HL-60 (cell line): ENCODE data around the gene SUFU.

Experiments
- DNase-seq, 2 experiments: peaks; one replicate each; pipeline ENCODE4 v3.0.0-alpha.2; 2010 to 2020; ENCODE audit warnings: low read depth in 1 of 2, low spot score in 1 of 2
- H3K27ac ChIP-seq: fragments of 250-450 bp; sonication (Bioruptor Pico); replicated peaks from 2 replicates; pipeline ENCODE4 v1.5.1; 2020; ENCODE audit warnings: mild to moderate bottlenecking, moderate library complexity
- H3K27me3 ChIP-seq: fragments of 250-450 bp; sonication (Bioruptor Pico); 2 replicates; pipeline ENCODE4 v1.5.1; 2021; ENCODE audit warnings: mild to moderate bottlenecking, moderate library complexity; ENCODE audit not compliant: insufficient read depth, poor library complexity, severe bottlenecking
- H3K4me3 ChIP-seq: replicated peaks from 2 replicates; pipeline ENCODE4 v1.5.1; 2011; ENCODE audit warnings: mild to moderate bottlenecking, control low read depth, low read length; ENCODE audit not compliant: insufficient read depth
- GABPA ChIP-seq: IDR thresholded peaks from 2 replicates; pipeline ENCODE4 v1.6.1; 2012; ENCODE audit warnings: low read depth
- POLR2AphosphoS5 ChIP-seq: IDR thresholded peaks from 2 replicates; pipeline ENCODE4 v1.6.1; 2012; ENCODE audit warnings: low read depth
- REST ChIP-seq: IDR thresholded peaks from 2 replicates; pipeline ENCODE4 v1.6.1; 2012; ENCODE audit warnings: low read depth; ENCODE audit not compliant: insufficient replicate concordance
- SPI1 ChIP-seq: IDR thresholded peaks from 2 replicates; pipeline ENCODE4 v1.6.1; 2012; ENCODE audit warnings: low read depth, mild to moderate bottlenecking, borderline replicate concordance
- TF ChIP-seq, protein P1 (sequence below): IDR thresholded peaks from one replicate; pipeline ENCODE4 v1.5.1; 2011; ENCODE audit warnings: low read length, control low read depth, inconsistent platforms; ENCODE audit not compliant: insufficient read depth

SUFU gene

DNA sequence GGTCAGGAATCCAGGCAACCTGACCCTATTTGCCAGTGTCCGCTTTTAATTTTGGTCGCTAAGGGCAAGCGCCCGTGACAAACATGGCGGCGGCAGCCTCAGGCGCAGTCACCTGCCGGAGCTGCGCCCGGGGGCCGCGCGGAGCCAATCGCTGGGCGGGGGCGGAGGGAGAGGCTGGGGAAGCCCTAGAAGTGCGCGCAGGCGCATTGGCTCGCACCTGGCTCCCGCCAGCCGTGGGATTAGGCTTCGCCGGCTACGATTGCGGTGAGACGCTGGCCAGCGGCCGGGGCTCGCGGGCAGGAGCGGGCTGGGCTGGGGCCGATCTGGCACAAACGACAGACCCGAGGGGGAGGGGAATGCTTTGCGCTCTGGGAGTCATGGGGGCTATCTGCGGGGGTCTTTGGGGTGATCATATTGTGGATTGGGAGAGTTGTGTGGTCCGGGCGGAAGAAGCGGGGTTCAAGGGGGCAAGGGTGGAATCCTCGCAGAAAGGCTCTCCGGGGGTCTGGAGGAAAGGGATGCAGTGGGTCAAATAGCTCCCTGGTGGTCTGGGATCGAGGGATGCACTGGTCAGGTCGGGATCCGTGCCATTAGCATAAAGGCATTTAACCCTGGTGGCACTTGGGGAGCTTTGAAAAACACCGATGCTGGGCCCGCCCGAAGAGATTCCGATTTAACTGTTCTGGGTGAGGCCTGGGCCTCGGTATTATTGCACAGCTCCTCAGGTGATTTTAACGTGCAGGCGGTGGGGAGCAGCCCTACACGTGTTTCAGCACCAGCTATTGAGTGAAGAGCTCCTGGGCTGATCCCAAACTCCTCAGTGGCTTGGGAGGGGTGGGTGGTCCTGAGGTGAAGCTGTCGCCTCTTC, 42.4 kb upstream of the SUFU start:
- DNase-seq: peak; percentile 86 to 91
- no peak overlapping the region for H3K27ac ChIP-seq
- peak; percentile 87 for TF ChIP-seq REST
- 0 out of 2 replicates have a peak, but pooled peaks have one; percentile 28 for TF ChIP-seq POLR2AphosphoS5
- no peak for TF ChIP-seq GABPA
- peak overlapping the region; percentile 42 for H3K4me3 ChIP-seq
- no peaks in the 10 kb centered on the region for H3K27me3 ChIP-seq

- H3K27ac ChIP-seq: no peak overlapping the region
- H3K4me3 ChIP-seq: no peak overlapping the region
- TF ChIP-seq SPI1: no peak
- peak; percentile 31 to 42 for DNase-seq
- no peaks in the 10 kb centered on the region for H3K27me3 ChIP-seq
Observed at GRCh38 chr10:102462512-102463054, 41.2 kb upstream of the SUFU start.

- DNase-seq: no peak
- Histone ChIP-seq H3K27me3 (no peaks in the 10 kb centered on the region), H3K4me3 (no peak overlapping the region), H3K27ac (no peak overlapping the region)
- TF ChIP-seq SPI1: no peak
- TF ChIP-seq REST: no peak
- TF ChIP-seq, protein P1, sequence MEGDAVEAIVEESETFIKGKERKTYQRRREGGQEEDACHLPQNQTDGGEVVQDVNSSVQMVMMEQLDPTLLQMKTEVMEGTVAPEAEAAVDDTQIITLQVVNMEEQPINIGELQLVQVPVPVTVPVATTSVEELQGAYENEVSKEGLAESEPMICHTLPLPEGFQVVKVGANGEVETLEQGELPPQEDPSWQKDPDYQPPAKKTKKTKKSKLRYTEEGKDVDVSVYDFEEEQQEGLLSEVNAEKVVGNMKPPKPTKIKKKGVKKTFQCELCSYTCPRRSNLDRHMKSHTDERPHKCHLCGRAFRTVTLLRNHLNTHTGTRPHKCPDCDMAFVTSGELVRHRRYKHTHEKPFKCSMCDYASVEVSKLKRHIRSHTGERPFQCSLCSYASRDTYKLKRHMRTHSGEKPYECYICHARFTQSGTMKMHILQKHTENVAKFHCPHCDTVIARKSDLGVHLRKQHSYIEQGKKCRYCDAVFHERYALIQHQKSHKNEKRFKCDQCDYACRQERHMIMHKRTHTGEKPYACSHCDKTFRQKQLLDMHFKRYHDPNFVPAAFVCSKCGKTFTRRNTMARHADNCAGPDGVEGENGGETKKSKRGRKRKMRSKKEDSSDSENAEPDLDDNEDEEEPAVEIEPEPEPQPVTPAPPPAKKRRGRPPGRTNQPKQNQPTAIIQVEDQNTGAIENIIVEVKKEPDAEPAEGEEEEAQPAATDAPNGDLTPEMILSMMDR: no peak
- no peak for TF ChIP-seq POLR2AphosphoS5
- TF ChIP-seq GABPA: no peak
Observed at GRCh38 chr10:102463983-102464382, 39.8 kb upstream of the SUFU start.

DNA sequence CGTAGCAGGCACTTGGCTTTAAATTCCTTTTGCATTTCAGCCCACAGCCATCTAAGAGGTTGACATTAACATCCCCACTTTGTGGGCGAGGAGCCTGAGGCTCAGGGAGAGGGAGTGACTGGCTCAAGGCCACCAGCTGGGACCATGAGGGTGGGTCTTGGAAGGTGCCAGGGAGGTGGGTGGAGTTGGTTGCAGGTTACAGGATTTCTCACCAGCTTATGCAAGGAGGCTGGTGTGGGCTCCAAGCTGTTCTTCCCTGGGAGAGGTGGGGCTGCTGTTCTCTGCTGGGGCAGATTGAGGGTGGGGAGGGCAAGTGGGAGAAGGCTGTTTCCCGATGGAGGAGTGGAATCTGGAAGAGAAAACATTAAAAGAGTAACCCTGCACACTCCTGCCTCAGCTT, 38.3 kb upstream of the SUFU start:
- H3K27me3 ChIP-seq: no peaks in the 10 kb centered on the region
- no peak overlapping the region for H3K27ac ChIP-seq
- TF ChIP-seq GABPA: no peak
- TF ChIP-seq SPI1: no peak
- no peak for TF ChIP-seq REST
- TF ChIP-seq, protein P1: no peak
- no peak for TF ChIP-seq POLR2AphosphoS5
- H3K4me3 ChIP-seq: no peak overlapping the region
- no peak for DNase-seq
